ENCODE measurements around the gene HEXD. TPM values are rescaled to one million over a fixed set of nuclear protein-coding genes. Genes with fewer than 3 reads are reported as not detected.

HEXD gene
- total RNA-seq, 1 experiment from 2014 or later, result 29.5 TPM

DNA sequence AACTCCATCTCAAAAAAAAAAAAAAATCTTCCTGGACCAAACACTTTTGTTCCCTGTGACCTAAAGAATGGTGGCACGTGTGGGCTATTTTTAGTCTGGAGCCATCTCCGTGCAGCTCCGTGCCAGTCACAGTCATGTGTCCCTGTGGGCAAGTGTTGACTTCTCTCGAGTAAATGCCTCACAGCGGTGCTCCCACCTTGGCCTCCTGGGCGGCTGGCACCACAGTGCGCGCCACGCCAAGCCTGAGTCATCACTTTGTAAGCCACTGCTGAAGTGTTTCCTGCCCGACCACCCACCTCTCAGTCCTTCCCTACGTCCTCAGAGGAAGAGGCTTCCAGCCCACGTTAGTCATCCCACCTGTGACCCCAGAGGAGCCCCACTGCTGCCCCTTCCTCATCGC lies 10.9 kb upstream of the HEXD start:
- CTCF ChIA-PET, result no interaction called here
- H3K4me1 Mint-ChIP-seq (ENCODE audit: low read depth, unreplicated experiment), result peaks cover 6% of the 10 kb centered on the region

DNA sequence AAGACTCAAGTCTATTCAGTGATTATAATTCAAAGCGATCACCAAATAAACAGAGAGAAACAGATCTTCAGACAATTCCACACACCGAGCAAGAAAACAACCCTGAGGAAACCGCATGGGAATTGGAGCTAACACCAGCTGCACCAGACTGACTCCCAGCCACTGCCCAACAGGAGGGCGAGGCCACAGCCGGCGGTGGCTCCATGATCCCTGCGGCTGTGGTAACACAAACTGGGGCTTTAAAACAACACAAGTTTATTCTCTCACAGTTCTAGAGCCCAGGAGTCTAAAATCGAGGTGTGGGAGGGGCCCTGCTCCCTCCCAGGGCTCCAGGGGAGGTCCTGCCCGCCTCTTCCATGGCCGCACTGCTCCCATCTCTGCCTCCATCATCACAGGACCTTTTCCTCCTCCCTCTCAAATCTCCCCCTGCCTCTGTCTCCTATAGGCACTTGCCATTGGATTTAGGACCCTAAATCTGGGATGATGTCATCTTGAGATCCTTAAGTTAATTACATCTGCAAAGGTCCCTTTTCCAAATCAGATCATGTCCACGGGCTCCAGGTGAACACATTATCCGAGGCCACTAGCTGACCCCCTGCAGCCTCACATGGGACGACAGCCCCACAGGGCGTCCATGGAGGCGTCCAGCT lies 9.7 kb upstream of the HEXD start:
- no peak for TF ChIP-seq CTCF (IDR thresholded peaks at IDR 0.05; ENCODE audit: insufficient read depth in 1 of 2, low read depth in 1 of 2, low read length in 1 of 2, severe bottlenecking in 1 of 2, unreplicated experiment in 1 of 2)
- H3K36me3 Mint-ChIP-seq (ENCODE audit: insufficient read depth, unreplicated experiment), result peaks cover 9% of the 10 kb centered on the region
- ChIA-PET CTCF (no interaction called here), POLR2A (no interaction called here)
- H3K4me3 ChIP-seq (ENCODE audit: low read depth, low read length), result no peak overlapping the region
- no peak overlapping the region for H3K4me3 Mint-ChIP-seq (ENCODE audit: unreplicated experiment)
- no peaks in the 10 kb centered on the region for H3K4me1 Mint-ChIP-seq (ENCODE audit: low read depth, unreplicated experiment)
- H3K27ac Mint-ChIP-seq (ENCODE audit: unreplicated experiment), result no peak overlapping the region
- no peaks in the 10 kb centered on the region for H3K9me3 Mint-ChIP-seq (ENCODE audit: unreplicated experiment)
- no peaks in the 10 kb centered on the region for H3K4me1 ChIP-seq
- no peak for DNase-seq
- no peaks in the 10 kb centered on the region for H3K9me3 ChIP-seq
- no TSS peak for BruUV-seq (replicated peaks)
- no peaks in the 10 kb centered on the region for H3K27me3 ChIP-seq (replicated peaks; ENCODE audit: control insufficient read depth, insufficient read depth, low read length)
- H3K36me3 ChIP-seq (ENCODE audit: control insufficient read depth, insufficient read depth, low read length), result no peaks in the 10 kb centered on the region; the same call in 1 of the 2 replicates
- intact Hi-C loops (cut with micrococcal nuclease; ENCODE audit: unreplicated experiment), result no loop called here
- no peaks in the 10 kb centered on the region for H3K27me3 Mint-ChIP-seq (ENCODE audit: insufficient read depth, unreplicated experiment)

More for the DNA sequence above, 10.9 kb upstream of the HEXD start:
- H3K4me1 ChIP-seq, result no peaks in the 10 kb centered on the region
- BruUV-seq (replicated peaks), result no TSS peak
- no peaks in the 10 kb centered on the region; the same call in 1 of the 2 replicates for H3K36me3 ChIP-seq (ENCODE audit: control insufficient read depth, insufficient read depth, low read length)
- H3K27me3 ChIP-seq (replicated peaks; ENCODE audit: control insufficient read depth, insufficient read depth, low read length), result no peaks in the 10 kb centered on the region
- POLR2A ChIA-PET, result interaction anchor here (0.7 kb wide), 1 partner anchor 708 kb away, joined by 3 read pairs; no protein-coding TSS in a partner anchor
- Mint-ChIP-seq H3K36me3 (ENCODE audit: insufficient read depth, unreplicated experiment) (peaks cover 9% of the 10 kb centered on the region), H3K9me3 (ENCODE audit: unreplicated experiment) (no peaks in the 10 kb centered on the region), H3K4me3 (ENCODE audit: unreplicated experiment) (no peak overlapping the region), H3K27me3 (ENCODE audit: insufficient read depth, unreplicated experiment) (no peaks in the 10 kb centered on the region), H3K27ac (ENCODE audit: unreplicated experiment) (no peak overlapping the region)
- intact Hi-C loops (cut with micrococcal nuclease; ENCODE audit: unreplicated experiment), result no loop called here
- no peak overlapping the region for H3K4me3 ChIP-seq (ENCODE audit: low read depth, low read length)
- DNase-seq, result no peak
- no peak for TF ChIP-seq CTCF (IDR thresholded peaks at IDR 0.05; ENCODE audit: insufficient read depth in 1 of 2, low read depth in 1 of 2, low read length in 1 of 2, severe bottlenecking in 1 of 2, unreplicated experiment in 1 of 2)
- no peaks in the 10 kb centered on the region for H3K9me3 ChIP-seq

- intact Hi-C loops (cut with micrococcal nuclease; ENCODE audit: unreplicated experiment), result no loop called here
- ChIA-PET CTCF (no interaction called here), POLR2A (no interaction called here)
- Mint-ChIP-seq H3K4me1 (ENCODE audit: low read depth, unreplicated experiment) (no peaks in the 10 kb centered on the region), H3K4me3 (ENCODE audit: unreplicated experiment) (no peak overlapping the region), H3K27me3 (ENCODE audit: insufficient read depth, unreplicated experiment) (no peaks in the 10 kb centered on the region), H3K36me3 (ENCODE audit: insufficient read depth, unreplicated experiment) (peaks cover 4% of the 10 kb centered on the region), H3K27ac (ENCODE audit: unreplicated experiment) (no peak overlapping the region), H3K9me3 (ENCODE audit: unreplicated experiment) (no peaks in the 10 kb centered on the region)
- no peaks in the 10 kb centered on the region; the same call in 1 of the 2 replicates for H3K36me3 ChIP-seq (ENCODE audit: control insufficient read depth, insufficient read depth, low read length)
- BruUV-seq (replicated peaks), result no TSS peak
- H3K4me3 ChIP-seq (ENCODE audit: low read depth, low read length), result no peak overlapping the region
- no peaks in the 10 kb centered on the region for H3K9me3 ChIP-seq
- H3K27me3 ChIP-seq (replicated peaks; ENCODE audit: control insufficient read depth, insufficient read depth, low read length), result no peaks in the 10 kb centered on the region
- DNase-seq, result no peak
- H3K4me1 ChIP-seq, result no peaks in the 10 kb centered on the region
- TF ChIP-seq CTCF (IDR thresholded peaks at IDR 0.05; ENCODE audit: insufficient read depth in 1 of 2, low read depth in 1 of 2, low read length in 1 of 2, severe bottlenecking in 1 of 2, unreplicated experiment in 1 of 2), result no peak
Observed at GRCh38 chr17:82408938-82409318, 9.2 kb upstream of the HEXD start.
